Hepatocyte (in vitro differentiated cells): Measurements from ENCODE around the gene TEX55. TPM values are rescaled to one million over a fixed set of nuclear protein-coding genes. Genes with fewer than 3 reads are reported as not detected.

ENCODE experiments used
- DNase-seq: peaks from one replicate; pipeline ENCODE4 v3.0.0-alpha.2; 2016; ENCODE audit warnings: low spot score
- H2AFZ ChIP-seq: fragments of 200-600 bp; sonication (generic); 2 replicates; pipeline ENCODE4 v1.6.0; 2016; ENCODE audit warnings: antibody characterized with exemption, mild to moderate bottlenecking
- H3K27ac ChIP-seq: fragments of 200-600 bp; sonication (generic); 2 replicates; pipeline ENCODE4 v1.5.1; 2016; ENCODE audit warnings: mild to moderate bottlenecking
- H3K27me3 ChIP-seq: fragments of 200-600 bp; sonication (generic); 2 replicates; pipeline ENCODE4 v1.6.1; 2016
- H3K36me3 ChIP-seq: fragments of 200-600 bp; sonication (generic); replicated peaks from 2 replicates; pipeline ENCODE4 v1.5.1; 2016; ENCODE audit warnings: low read depth; ENCODE audit not compliant: insufficient read depth
- H3K4me1 ChIP-seq: fragments of 200-600 bp; sonication (generic); 2 replicates; pipeline ENCODE4 v1.5.1; 2016; ENCODE audit warnings: mild to moderate bottlenecking, moderate library complexity; ENCODE audit not compliant: insufficient read depth
- H3K4me2 ChIP-seq: fragments of 200-600 bp; sonication (generic); 2 replicates; pipeline ENCODE4 v1.6.0; 2016
- H3K4me3 ChIP-seq: fragments of 200-600 bp; sonication (generic); 2 replicates; pipeline ENCODE4 v1.5.1; 2016; ENCODE audit warnings: mild to moderate bottlenecking
- H3K79me2 ChIP-seq: fragments of 200-600 bp; sonication (generic); 2 replicates; pipeline ENCODE4 v1.6.0; 2017; ENCODE audit warnings: mild to moderate bottlenecking
- H3K9me2 ChIP-seq: fragments of 200-600 bp; sonication (generic); replicated peaks from 2 replicates; pipeline ENCODE4 v1.6.0; 2017; ENCODE audit warnings: mild to moderate bottlenecking; ENCODE audit not compliant: insufficient read depth
- H3K9me3 ChIP-seq: fragments of 200-600 bp; sonication (generic); 2 replicates; pipeline ENCODE4 v1.5.1; 2016; ENCODE audit warnings: low read depth, mild to moderate bottlenecking
- H4K20me1 ChIP-seq: fragments of 200-600 bp; sonication (generic); 2 replicates; pipeline ENCODE4 v1.6.0; 2016; ENCODE audit warnings: mild to moderate bottlenecking; ENCODE audit not compliant: insufficient read depth, poor library complexity, severe bottlenecking
- EZH2 ChIP-seq: fragments of 200-600 bp; sonication (generic); IDR thresholded peaks from 2 replicates; pipeline ENCODE4 v1.6.1; 2016; ENCODE audit warnings: antibody characterized with exemption, mild to moderate bottlenecking, borderline replicate concordance
- EZH2phosphoT487 ChIP-seq: fragments of 200-600 bp; sonication (generic); IDR thresholded peaks from one replicate; pipeline ENCODE4 v1.6.1; 2018; ENCODE audit warnings: antibody characterized with exemption, mild to moderate bottlenecking, low read depth, moderate library complexity; ENCODE audit not compliant: unreplicated experiment, severe bottlenecking
- WGBS: methylation state at CpG from one replicate; pipeline ENCODE4 v1.1.6; 2016; ENCODE audit warnings: low lambda C conversion rate; ENCODE audit errors: missing lambda C conversion rate; 5-methylcytosine and 5-hydroxymethylcytosine counted together
- polyA plus RNA-seq: library from polyadenylated mRNA; unstranded; fragments of >200 nt; fragmentation: Nextera tagmentation; extraction: Ambion mirVana; gene quantifications from 2 replicates; pipeline ENCODE4 v1.2.1, GENCODE V29; 2016
- total RNA-seq: library from RNA; depleted of rRNA; stranded (reverse); fragments of >200 nt; gene quantifications from 2 replicates; pipeline ENCODE4 v1.2.3, GENCODE V29; 2014
- TF ChIP-seq, protein P1 (sequence below): fragments of 200-600 bp; sonication (generic); IDR thresholded peaks from 2 replicates; pipeline ENCODE4 v1.5.1; 2016; ENCODE audit warnings: antibody characterized with exemption, mild to moderate bottlenecking; ENCODE audit not compliant: poor library complexity

TEX55 gene
- total and polyA plus RNA-seq, 2 experiments from 2014 or later, result not detected

- Histone ChIP-seq H2AFZ (no peak overlapping the region), H3K36me3 (no peaks in the 10 kb centered on the region), H3K4me1 (peaks cover under 1% of the 10 kb centered on the region), H3K9me2 (no peaks in the 10 kb centered on the region), H3K27ac (no peak overlapping the region), H3K79me2 (no peaks in the 10 kb centered on the region), H3K4me2 (no peak overlapping the region), H3K9me3 (no peaks in the 10 kb centered on the region), H3K4me3 (no peak overlapping the region), H4K20me1 (no peaks in the 10 kb centered on the region), H3K27me3 (no peaks in the 10 kb centered on the region)
- TF ChIP-seq, protein P1, sequence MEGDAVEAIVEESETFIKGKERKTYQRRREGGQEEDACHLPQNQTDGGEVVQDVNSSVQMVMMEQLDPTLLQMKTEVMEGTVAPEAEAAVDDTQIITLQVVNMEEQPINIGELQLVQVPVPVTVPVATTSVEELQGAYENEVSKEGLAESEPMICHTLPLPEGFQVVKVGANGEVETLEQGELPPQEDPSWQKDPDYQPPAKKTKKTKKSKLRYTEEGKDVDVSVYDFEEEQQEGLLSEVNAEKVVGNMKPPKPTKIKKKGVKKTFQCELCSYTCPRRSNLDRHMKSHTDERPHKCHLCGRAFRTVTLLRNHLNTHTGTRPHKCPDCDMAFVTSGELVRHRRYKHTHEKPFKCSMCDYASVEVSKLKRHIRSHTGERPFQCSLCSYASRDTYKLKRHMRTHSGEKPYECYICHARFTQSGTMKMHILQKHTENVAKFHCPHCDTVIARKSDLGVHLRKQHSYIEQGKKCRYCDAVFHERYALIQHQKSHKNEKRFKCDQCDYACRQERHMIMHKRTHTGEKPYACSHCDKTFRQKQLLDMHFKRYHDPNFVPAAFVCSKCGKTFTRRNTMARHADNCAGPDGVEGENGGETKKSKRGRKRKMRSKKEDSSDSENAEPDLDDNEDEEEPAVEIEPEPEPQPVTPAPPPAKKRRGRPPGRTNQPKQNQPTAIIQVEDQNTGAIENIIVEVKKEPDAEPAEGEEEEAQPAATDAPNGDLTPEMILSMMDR, result no peak
- TF ChIP-seq EZH2 (no peak), EZH2phosphoT487 (no peak)
- DNase-seq, result no peak
- 58% methylated on average over 5 of the region's 5 CpGs for WGBS
Measured at GRCh38 chr3:119140466-119140865, 5.5 kb upstream of the TEX55 start.

DNA sequence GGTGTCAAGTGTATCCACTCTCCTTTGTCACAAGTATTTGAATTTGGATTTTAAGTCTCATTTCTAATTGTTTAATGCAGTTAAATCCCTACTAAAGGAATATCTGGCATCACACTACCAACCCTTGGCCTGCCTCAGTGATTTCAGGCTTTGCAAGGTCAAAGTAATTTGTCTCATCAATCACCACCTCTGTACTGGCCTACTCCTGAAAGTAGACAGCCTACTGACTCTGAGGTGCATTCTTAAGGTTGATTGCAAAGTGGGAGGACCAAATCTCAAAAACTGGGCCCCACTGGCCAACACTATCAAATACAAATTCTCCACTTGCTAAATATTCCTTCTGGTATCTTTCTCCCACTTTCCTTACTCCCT lies 851 bp upstream of the TEX55 start:
- H4K20me1 ChIP-seq, result no peaks in the 10 kb centered on the region
- no peaks in the 10 kb centered on the region for H3K9me3 ChIP-seq
- peaks cover 4% of the 10 kb centered on the region for H3K4me1 ChIP-seq
- no peak for DNase-seq
- no peaks in the 10 kb centered on the region for H3K27me3 ChIP-seq
- no peak overlapping the region for H3K4me2 ChIP-seq
- TF ChIP-seq EZH2phosphoT487, result no peak
- no peak for TF ChIP-seq EZH2
- TF ChIP-seq, protein P1, result no peak
- no peaks in the 10 kb centered on the region for H3K9me2 ChIP-seq
- H2AFZ ChIP-seq, result no peak overlapping the region
- H3K79me2 ChIP-seq, result no peaks in the 10 kb centered on the region
- no peak overlapping the region for H3K4me3 ChIP-seq
- H3K27ac ChIP-seq, result no peak overlapping the region
- H3K36me3 ChIP-seq, result no peaks in the 10 kb centered on the region

DNA sequence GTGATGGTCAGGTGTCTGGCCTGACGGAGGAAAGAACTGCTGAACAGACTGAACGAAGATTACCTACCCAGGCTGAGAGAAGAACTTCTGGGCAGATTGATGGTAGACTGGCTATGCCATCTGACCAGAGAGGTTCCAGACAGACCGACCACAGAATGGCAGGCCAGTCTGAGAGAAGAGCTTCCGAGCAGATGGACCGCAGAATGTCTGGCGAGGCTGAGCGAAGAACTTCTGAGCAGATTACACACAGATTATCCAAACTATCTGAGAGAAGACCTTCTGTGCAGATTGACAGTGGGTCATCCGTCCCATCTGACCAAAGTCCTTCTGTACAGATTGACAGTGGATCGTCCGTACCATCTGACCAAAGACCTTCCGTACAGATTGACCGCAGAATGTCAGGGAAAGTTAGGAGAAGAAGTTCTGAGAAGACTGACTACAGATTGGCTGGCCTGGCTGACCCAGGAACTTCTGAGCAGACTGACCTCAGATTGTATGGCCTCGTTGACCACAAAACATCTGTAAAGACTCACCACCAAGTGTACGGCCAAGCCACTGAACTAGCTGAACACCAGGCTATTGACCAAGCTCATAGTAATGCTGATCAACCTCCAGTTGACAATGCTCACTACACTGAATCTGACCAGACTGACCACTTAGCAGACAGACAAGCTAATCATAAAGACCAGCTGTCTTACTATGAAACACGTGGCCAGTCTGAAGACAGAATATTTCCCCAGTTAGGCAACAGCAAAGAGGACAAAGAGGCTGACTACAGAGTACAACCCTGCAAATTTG lies 812 bp downstream of the TEX55 start:
- H3K4me3 ChIP-seq, result no peak overlapping the region
- no peak overlapping the region for H3K4me2 ChIP-seq
- peaks cover 4% of the 10 kb centered on the region for H3K4me1 ChIP-seq
- no peaks in the 10 kb centered on the region for H4K20me1 ChIP-seq
- H3K27ac ChIP-seq, result no peak overlapping the region
- H3K9me3 ChIP-seq, result no peaks in the 10 kb centered on the region
- TF ChIP-seq, protein P1, result no peak
- TF ChIP-seq EZH2phosphoT487 (no peak), EZH2 (no peak)
- DNase-seq, result no peak
- 89% methylated on average over 15 of the region's 15 CpGs for WGBS
- no peaks in the 10 kb centered on the region for H3K27me3 ChIP-seq
- H2AFZ ChIP-seq, result no peak overlapping the region
- H3K79me2 ChIP-seq, result no peaks in the 10 kb centered on the region
- H3K36me3 ChIP-seq, result no peaks in the 10 kb centered on the region
- H3K9me2 ChIP-seq, result no peaks in the 10 kb centered on the region
